IPS-18a (cell line): ENCODE results near the gene RAPGEF3.

Source experiments
- H3K27ac ChIP-seq: one replicate; pipeline ENCODE4 v1.5.1; 2013; ENCODE audit warnings: low read length
- H3K27me3 ChIP-seq: one replicate; pipeline ENCODE4 v1.6.1; 2013; ENCODE audit warnings: mild to moderate bottlenecking, low read length; ENCODE audit not compliant: control insufficient read depth, insufficient read depth
- H3K36me3 ChIP-seq: one replicate; pipeline ENCODE4 v1.6.1; 2013; ENCODE audit warnings: low read depth, low read length; ENCODE audit not compliant: control insufficient read depth
- H3K4me1 ChIP-seq: one replicate; pipeline ENCODE4 v1.6.1; 2013; ENCODE audit warnings: low read depth, low read length; ENCODE audit not compliant: control insufficient read depth
- H3K4me3 ChIP-seq: one replicate; pipeline ENCODE4 v1.5.1; 2013; ENCODE audit warnings: low read length
- H3K9ac ChIP-seq: one replicate; pipeline ENCODE4 v1.6.1; 2013; ENCODE audit warnings: mild to moderate bottlenecking, low read length, moderate library complexity
- H3K9me3 ChIP-seq: one replicate; pipeline ENCODE4 v1.6.1; 2013; ENCODE audit warnings: low read depth, low read length; ENCODE audit not compliant: control insufficient read depth

RAPGEF3 gene

GRCh38 chr12:47717443-47718193 is 41.1 kb downstream of the RAPGEF3 start:
- peak overlapping the region; percentile 35 for H3K9ac ChIP-seq
- H3K36me3 ChIP-seq: no peaks in the 10 kb centered on the region
- peak overlapping the region; percentile 45 for H3K27ac ChIP-seq
- H3K4me3 ChIP-seq: no peak overlapping the region
- peaks cover 14% of the 10 kb centered on the region for H3K4me1 ChIP-seq
- H3K27me3 ChIP-seq: peaks cover 19% of the 10 kb centered on the region
- no peaks in the 10 kb centered on the region for H3K9me3 ChIP-seq

GRCh38 chr12:47717046-47717442 is 41.6 kb downstream of the RAPGEF3 start:
- peaks cover 19% of the 10 kb centered on the region for H3K27me3 ChIP-seq
- H3K4me1 ChIP-seq: peaks cover 14% of the 10 kb centered on the region
- H3K36me3 ChIP-seq: no peaks in the 10 kb centered on the region
- H3K9me3 ChIP-seq: no peaks in the 10 kb centered on the region
- no peak overlapping the region for H3K27ac ChIP-seq
- no peak overlapping the region for H3K9ac ChIP-seq
- H3K4me3 ChIP-seq: no peak overlapping the region

DNA sequence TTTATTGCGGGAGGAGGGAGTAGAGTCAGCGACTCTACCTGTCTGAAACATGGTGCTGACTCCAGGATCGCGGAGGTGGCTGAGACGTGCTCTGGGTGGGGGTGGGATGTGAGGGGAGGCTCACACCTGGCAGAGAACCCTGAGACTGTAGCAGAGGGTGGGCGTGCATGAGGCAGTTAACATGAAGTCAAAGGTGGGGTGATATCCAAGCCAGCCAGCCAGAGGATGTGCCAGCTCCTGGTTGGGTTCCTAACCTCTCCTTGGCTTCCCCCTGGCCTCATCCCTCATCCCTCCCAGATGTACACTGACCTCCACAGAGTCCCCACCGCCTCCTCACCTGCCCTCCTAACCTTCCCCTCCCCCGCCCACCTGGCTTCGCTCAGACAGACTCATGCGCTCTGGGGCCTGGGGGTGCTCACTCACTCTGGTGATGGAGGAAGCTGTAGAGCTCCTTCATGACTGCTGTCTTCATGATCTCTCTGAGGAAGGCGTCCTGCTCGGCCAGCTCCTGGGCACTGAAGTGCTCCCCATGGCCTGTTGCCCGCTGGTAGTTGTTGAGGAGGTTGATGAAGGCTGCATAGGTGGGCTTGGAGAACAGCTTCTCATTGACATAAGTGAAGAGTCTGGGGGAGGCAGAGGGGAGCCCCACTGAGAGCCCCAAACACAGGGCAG is 42.7 kb downstream of the RAPGEF3 start:
- Histone ChIP-seq H3K27ac (no peak overlapping the region), H3K27me3 (peaks cover 19% of the 10 kb centered on the region), H3K9ac (no peak overlapping the region), H3K4me3 (no peak overlapping the region), H3K36me3 (no peaks in the 10 kb centered on the region), H3K9me3 (no peaks in the 10 kb centered on the region), H3K4me1 (peaks cover 14% of the 10 kb centered on the region)

- Histone ChIP-seq H3K27me3 (peaks cover 19% of the 10 kb centered on the region), H3K9me3 (no peaks in the 10 kb centered on the region), H3K36me3 (no peaks in the 10 kb centered on the region), H3K4me3 (no peak overlapping the region), H3K9ac (no peak overlapping the region), H3K27ac (no peak overlapping the region), H3K4me1 (peaks cover 14% of the 10 kb centered on the region)
Measured at GRCh38 chr12:47715393-47715876, 43.2 kb downstream of the RAPGEF3 start.

DNA sequence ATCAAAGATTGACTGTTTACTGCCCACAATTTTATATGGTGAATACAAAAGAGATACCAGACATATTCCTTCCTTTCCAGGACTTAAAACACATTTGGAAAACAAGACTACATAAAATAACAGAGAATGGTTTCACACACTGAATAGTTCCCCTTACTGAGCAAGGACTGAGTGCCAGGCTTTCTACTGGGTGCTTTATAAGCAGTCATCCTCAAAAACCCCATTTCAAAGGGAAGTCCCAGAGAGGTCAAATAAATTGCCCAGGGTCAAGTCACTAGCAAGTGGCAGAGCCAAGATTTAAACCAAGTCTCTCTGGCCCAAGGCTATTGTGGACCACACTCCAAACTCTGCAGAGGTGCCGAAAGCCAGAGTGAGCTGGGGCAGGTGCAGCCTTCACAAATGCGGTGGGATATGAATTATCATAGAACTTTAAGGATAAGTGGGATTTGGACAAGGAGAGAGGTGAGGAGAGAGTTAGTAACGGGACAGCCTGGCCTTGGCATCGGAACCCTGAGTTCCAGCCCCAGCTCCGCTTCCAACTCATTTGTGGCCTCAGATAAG is 43.8 kb downstream of the RAPGEF3 start:
- peaks cover 19% of the 10 kb centered on the region for H3K27me3 ChIP-seq
- H3K27ac ChIP-seq: no peak overlapping the region
- peaks cover 14% of the 10 kb centered on the region for H3K4me1 ChIP-seq
- no peak overlapping the region for H3K9ac ChIP-seq
- no peak overlapping the region for H3K4me3 ChIP-seq
- no peaks in the 10 kb centered on the region for H3K9me3 ChIP-seq
- H3K36me3 ChIP-seq: no peaks in the 10 kb centered on the region

DNA sequence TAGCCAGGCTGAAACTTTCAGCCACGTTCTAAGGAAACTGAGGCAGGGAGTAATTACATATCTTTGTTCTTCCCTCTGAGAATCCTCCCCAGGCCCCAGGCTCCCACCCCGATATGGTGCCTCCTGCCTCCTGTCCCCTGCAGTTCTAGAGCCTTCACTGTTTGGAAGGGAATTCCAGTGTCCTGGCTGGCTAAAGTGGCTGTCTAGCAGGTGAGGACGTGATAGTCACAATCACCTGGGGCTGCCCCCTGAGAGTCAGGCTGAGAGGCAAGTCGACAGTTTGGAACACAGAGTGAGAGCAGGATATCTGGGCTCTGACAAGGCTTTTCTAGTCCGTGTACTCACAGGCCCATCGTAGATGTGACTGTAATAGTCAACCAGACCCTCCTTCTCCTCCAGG is 46.5 kb downstream of the RAPGEF3 start:
- no peaks in the 10 kb centered on the region for H3K36me3 ChIP-seq
- no peaks in the 10 kb centered on the region for H3K9me3 ChIP-seq
- H3K27me3 ChIP-seq: peaks cover 17% of the 10 kb centered on the region
- no peak overlapping the region for H3K9ac ChIP-seq
- H3K4me1 ChIP-seq: peaks cover under 1% of the 10 kb centered on the region
- H3K27ac ChIP-seq: no peak overlapping the region
- H3K4me3 ChIP-seq: no peak overlapping the region

DNA sequence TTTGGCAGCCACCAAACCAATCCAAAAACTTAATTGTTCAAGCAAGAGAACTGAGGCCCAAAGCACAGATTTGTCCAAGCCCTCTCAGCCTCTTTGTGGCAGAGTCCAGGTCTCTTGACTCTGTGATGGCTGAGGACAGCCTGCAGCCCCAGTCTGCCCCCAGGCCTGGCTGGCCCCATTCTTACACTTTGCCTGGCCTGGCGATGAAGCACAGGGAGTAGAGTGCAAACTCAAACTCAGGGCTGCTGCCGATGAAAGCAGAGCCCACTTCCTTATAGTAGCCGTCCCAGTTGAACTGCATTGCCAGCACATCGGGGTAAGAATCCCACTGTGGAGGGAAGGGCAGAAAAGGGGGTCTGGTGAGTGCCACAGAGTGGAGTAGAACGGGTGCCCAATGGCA is 47.2 kb downstream of the RAPGEF3 start:
- H3K4me3 ChIP-seq: no peak overlapping the region
- no peaks in the 10 kb centered on the region for H3K9me3 ChIP-seq
- peaks cover 3% of the 10 kb centered on the region for H3K4me1 ChIP-seq
- no peak overlapping the region for H3K9ac ChIP-seq
- no peak overlapping the region for H3K27ac ChIP-seq
- H3K36me3 ChIP-seq: no peaks in the 10 kb centered on the region
- H3K27me3 ChIP-seq: peaks cover 9% of the 10 kb centered on the region

DNA sequence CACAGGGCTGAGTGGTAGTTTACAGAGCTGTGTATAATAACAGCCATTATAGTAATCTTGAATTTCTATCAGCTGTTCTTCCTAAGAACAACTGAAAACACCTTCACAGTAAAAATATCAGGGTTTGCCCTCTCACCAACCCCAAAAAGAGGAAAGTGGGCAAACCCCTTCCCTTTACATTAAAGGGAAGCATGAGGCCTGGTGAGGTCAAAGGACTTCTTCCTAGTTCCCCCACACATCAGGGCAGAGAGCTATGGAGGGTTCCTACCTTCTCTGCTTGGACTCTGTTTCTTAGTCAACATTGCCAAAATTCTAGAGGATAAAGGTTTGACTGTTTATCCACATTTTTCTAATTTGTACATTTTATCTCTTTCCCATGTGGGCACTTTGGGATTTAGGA is 48.4 kb downstream of the RAPGEF3 start:
- no peak overlapping the region for H3K9ac ChIP-seq

DNA sequence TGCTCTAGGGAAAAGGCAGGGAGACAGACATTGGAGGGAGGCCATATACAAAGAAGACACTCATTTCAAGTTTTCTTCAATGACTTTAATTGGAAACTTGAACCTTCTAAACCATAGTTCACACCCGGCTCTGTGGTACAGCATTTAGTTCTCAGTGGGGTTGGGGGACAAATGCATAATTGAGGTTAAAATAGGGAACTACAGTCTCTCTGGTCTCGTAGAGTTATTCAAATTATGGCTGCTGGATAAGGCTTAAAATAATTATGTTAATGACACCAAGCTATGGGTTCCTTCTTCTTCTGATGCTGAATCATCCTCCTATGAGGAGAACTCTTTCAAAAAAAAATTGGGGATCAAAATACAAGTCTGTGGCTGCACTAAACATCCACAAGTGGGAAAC is 49.0 kb downstream of the RAPGEF3 start:
- Histone ChIP-seq H3K36me3 (no peaks in the 10 kb centered on the region), H3K9ac (no peak overlapping the region), H3K4me3 (no peak overlapping the region), H3K9me3 (no peaks in the 10 kb centered on the region), H3K4me1 (peaks cover 7% of the 10 kb centered on the region), H3K27ac (no peak overlapping the region), H3K27me3 (no peaks in the 10 kb centered on the region)

More for the DNA sequence above, 48.4 kb downstream of the RAPGEF3 start:
- no peaks in the 10 kb centered on the region for H3K36me3 ChIP-seq
- H3K4me3 ChIP-seq: no peak overlapping the region
- no peaks in the 10 kb centered on the region for H3K9me3 ChIP-seq
- H3K27me3 ChIP-seq: no peaks in the 10 kb centered on the region
- H3K4me1 ChIP-seq: peaks cover 7% of the 10 kb centered on the region
- no peak overlapping the region for H3K27ac ChIP-seq

DNA sequence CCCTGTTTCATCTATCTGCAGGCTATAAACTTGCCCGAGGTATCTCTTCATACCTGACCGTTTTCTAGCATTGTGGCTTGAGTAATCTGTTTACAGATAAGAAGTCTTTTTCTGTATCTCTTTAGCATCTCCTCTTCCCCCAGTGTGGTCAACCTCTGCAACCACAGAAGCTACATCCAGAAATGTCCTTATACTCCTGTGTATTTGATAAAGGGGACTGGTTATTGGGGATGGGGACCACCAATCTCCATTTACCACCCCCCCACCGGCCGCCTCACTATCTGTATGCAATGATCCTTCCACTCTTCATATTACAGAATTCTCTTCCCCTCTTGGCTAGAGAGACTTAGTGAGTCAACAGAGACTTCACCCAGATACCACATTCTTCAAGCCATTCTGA is 49.4 kb downstream of the RAPGEF3 start:
- no peaks in the 10 kb centered on the region for H3K27me3 ChIP-seq
- H3K4me3 ChIP-seq: no peak overlapping the region
- no peaks in the 10 kb centered on the region for H3K9me3 ChIP-seq
- H3K9ac ChIP-seq: no peak overlapping the region
- peaks cover 7% of the 10 kb centered on the region for H3K4me1 ChIP-seq
- no peaks in the 10 kb centered on the region for H3K36me3 ChIP-seq
- no peak overlapping the region for H3K27ac ChIP-seq

DNA sequence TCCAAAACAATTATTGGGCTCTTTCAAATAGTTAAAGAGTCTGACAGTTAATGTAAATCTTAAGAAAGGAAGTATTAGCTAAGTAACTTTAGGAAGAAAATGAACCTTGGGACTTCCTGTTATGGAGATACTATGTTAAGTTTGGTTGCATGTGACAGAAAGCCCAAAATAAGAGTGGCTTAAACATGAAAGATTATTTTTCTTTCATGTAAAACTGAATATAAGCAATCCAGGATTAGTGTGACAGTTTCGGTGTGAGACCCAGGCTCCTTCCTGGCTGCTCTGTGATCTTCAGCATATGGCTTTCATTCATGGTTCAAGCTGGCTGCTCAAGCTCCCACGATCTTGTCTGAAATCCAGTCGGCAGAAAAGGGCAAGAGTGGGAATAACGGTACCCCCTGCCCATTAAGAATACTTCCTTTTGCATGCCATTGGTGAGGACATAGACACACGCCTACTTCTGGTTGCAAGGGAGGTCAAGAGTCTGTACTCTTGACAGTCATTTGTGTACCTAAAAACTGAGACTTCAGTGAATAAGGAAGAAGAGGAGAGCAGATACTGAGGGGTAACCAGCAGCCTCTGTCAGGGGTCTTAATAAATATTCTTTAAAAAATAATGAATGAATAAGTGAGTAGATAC is 50.7 kb downstream of the RAPGEF3 start:
- H3K36me3 ChIP-seq: no peaks in the 10 kb centered on the region
- no peaks in the 10 kb centered on the region for H3K9me3 ChIP-seq
- no peak overlapping the region for H3K9ac ChIP-seq
- no peak overlapping the region for H3K4me3 ChIP-seq
- H3K27me3 ChIP-seq: no peaks in the 10 kb centered on the region
- no peak overlapping the region for H3K27ac ChIP-seq
- H3K4me1 ChIP-seq: peaks cover 7% of the 10 kb centered on the region
